Measurements from ENCODE around the gene CD70.
A peak's percentile ranks its signal among the peaks of the same experiment; 100 is the strongest.

CD70 gene

GRCh38 chr19:6579450-6580178, 11.3 kb downstream of the CD70 start:
- TF ChIP-seq CTCF (IDR thresholded peaks at IDR 0.05; ENCODE audit: extremely low read depth, missing control alignments) = no peak
- DNase-seq (ENCODE audit: low spot score) = no peak

GRCh38 chr19:6577476-6578125, 13.3 kb downstream of the CD70 start:
- no peak for TF ChIP-seq CTCF (IDR thresholded peaks at IDR 0.05; ENCODE audit: extremely low read depth, missing control alignments)
- DNase-seq (ENCODE audit: low spot score) = peak; percentile 78

- no peak for TF ChIP-seq CTCF (IDR thresholded peaks at IDR 0.05; ENCODE audit: extremely low read depth, missing control alignments)
- DNase-seq (ENCODE audit: low spot score) = no peak
Measured at GRCh38 chr19:6576869-6577475, 14.0 kb downstream of the CD70 start.

- no peak for DNase-seq (ENCODE audit: low spot score)
- no peak for TF ChIP-seq CTCF (IDR thresholded peaks at IDR 0.05; ENCODE audit: extremely low read depth, missing control alignments)
Measured at GRCh38 chr19:6573350-6573749, 17.6 kb downstream of the CD70 start.

- no peak for TF ChIP-seq CTCF (IDR thresholded peaks at IDR 0.05; ENCODE audit: extremely low read depth, missing control alignments)
- no peak for DNase-seq (ENCODE audit: low spot score)
Measured at GRCh38 chr19:6572217-6572616, 18.7 kb downstream of the CD70 start.

GRCh38 chr19:6571167-6571566, 19.8 kb downstream of the CD70 start:
- DNase-seq (ENCODE audit: low spot score) = no peak
- no peak for TF ChIP-seq CTCF (IDR thresholded peaks at IDR 0.05; ENCODE audit: extremely low read depth, missing control alignments)

- DNase-seq (ENCODE audit: low spot score) = no peak
- TF ChIP-seq CTCF (IDR thresholded peaks at IDR 0.05; ENCODE audit: extremely low read depth, missing control alignments) = no peak
Measured at GRCh38 chr19:6570764-6571163, 20.2 kb downstream of the CD70 start.

All from GM20000 (cell line).